ENCODE data around the gene CDC45.

DNA sequence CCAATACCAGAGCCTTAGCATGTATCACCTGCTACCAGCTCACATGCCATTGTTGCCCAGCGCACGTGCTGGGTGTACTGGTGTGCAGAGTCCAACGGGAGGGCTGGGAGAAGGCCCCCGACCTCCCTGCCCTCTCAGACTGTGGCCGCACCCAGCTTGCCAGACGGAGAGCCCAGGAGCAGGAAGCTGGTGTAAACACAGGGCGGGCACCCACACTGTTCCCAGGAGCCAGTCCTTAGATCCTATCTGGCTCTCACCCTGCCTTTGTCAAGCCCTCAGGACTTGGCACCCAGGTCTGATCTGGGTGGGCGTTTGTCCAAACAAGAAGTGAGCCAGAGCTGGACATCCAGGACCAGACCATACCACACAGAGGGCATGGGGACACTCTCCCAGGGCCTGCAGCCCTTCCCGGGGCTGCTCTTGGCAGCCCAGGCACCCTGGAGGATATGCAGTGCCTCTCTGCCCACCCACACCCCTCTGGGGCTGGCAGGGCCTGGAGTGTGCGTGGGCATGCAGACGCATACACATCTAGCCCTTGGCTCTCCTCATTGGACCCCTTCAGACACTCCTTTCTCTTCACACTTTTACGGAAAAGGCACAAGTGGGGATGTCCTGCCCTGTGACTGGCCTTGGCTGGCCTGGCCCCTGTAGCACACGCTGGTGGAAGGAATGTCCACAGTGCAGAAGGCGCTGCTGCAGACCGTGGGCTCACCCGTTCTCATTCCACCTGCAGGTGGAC, 64.4 kb downstream of the CDC45 start:
- TF ChIP-seq, protein P1, sequence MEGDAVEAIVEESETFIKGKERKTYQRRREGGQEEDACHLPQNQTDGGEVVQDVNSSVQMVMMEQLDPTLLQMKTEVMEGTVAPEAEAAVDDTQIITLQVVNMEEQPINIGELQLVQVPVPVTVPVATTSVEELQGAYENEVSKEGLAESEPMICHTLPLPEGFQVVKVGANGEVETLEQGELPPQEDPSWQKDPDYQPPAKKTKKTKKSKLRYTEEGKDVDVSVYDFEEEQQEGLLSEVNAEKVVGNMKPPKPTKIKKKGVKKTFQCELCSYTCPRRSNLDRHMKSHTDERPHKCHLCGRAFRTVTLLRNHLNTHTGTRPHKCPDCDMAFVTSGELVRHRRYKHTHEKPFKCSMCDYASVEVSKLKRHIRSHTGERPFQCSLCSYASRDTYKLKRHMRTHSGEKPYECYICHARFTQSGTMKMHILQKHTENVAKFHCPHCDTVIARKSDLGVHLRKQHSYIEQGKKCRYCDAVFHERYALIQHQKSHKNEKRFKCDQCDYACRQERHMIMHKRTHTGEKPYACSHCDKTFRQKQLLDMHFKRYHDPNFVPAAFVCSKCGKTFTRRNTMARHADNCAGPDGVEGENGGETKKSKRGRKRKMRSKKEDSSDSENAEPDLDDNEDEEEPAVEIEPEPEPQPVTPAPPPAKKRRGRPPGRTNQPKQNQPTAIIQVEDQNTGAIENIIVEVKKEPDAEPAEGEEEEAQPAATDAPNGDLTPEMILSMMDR (conservative IDR thresholded peaks at IDR 0.05; ENCODE audit: low read length): no peak
- no peak for TF ChIP-seq EZH2phosphoT487 (IDR thresholded peaks at IDR 0.05; ENCODE audit: borderline replicate concordance, low read depth, low read length)
